Esophagus muscularis mucosa (tissue), 4 donors: ENCODE results near the gene DAPK2. TPM values are rescaled to one million over a fixed set of nuclear protein-coding genes. Genes with fewer than 3 reads are reported as not detected.
A peak's percentile ranks its signal among the peaks of the same experiment; 100 is the strongest.
"Not testable (repeated sequence)": the region's sequence is repeated elsewhere in the genome, so short reads cannot be mapped to it uniquely, and the experiment has no call there.

ENCODE experiments used
- DNase-seq: peaks from one replicate; pipeline ENCODE4 v3.0.0-alpha.2; 2017; ENCODE audit errors: extremely low spot score
- H3K27ac ChIP-seq, 4 donors: fragments of 200-600 bp; sonication (generic); replicated peaks in 1 of 4; 1 replicate in 3 of 4; 2 replicates in 1 of 4; pipeline ENCODE4 v1.5.1; 2016 to 2019; ENCODE audit warnings: mild to moderate bottlenecking in 1 of 4
- H3K27me3 ChIP-seq, 4 donors: fragments of 200-600 bp; sonication (generic); one replicate each; pipeline versions ENCODE4 v1.5.1 to v1.6.0; 2016 to 2019
- H3K36me3 ChIP-seq, 4 donors: fragments of 200-600 bp; sonication (generic); one replicate each; pipeline ENCODE4 v1.5.1; 2016 to 2019
- H3K4me1 ChIP-seq, 4 donors: fragments of 200-600 bp; sonication (generic); one replicate each; pipeline ENCODE4 v1.5.1; 2016 to 2019
- H3K4me3 ChIP-seq, 4 donors: fragments of 200-600 bp; sonication (generic); 1 replicate in 2 of 4; 2 replicates in 2 of 4; pipeline ENCODE4 v1.5.1; 2016 to 2019; ENCODE audit warnings: mild to moderate bottlenecking in 4 of 4, moderate library complexity in 1 of 4
- H3K9me3 ChIP-seq, 4 donors: fragments of 200-600 bp; sonication (generic); 1 replicate in 3 of 4; 2 replicates in 1 of 4; pipeline ENCODE4 v1.5.1; 2016 to 2019
- CTCF ChIP-seq, 3 experiments: fragments of 200-600 bp in 2 of 3; fragments of 450-650 bp in 1 of 3; sonication (generic) in 2 of 3; IDR thresholded peaks; one replicate each; pipeline ENCODE4 v1.5.1; 2017 to 2019; ENCODE audit warnings: antibody characterized with exemption in 3 of 3, mild to moderate bottlenecking in 2 of 3, moderate library complexity in 1 of 3
- EP300 ChIP-seq: sonication (generic); formaldehyde crosslinking; IDR thresholded peaks from one replicate; pipeline ENCODE4 v1.6.1; 2017; ENCODE audit warnings: antibody characterized with exemption
- POLR2A ChIP-seq: fragments of 450-650 bp; IDR thresholded peaks from one replicate; pipeline ENCODE4 v1.6.1; 2017; ENCODE audit warnings: antibody characterized with exemption, moderate library complexity, mild to moderate bottlenecking, low read depth
- POLR2AphosphoS5 ChIP-seq, 2 donors: sonication (generic); formaldehyde crosslinking; IDR thresholded peaks; one replicate each; pipeline ENCODE4 v1.6.1; 2017; ENCODE audit warnings: antibody characterized with exemption in 2 of 2
- WGBS: methylation state at CpG from one replicate; pipeline ENCODE4 v1.1.5; 2018; 5-methylcytosine and 5-hydroxymethylcytosine counted together
- intact Hi-C: fragments of 100-400 bp; cut with DNase I; formaldehyde crosslinking; loops from one replicate; pipeline ENCODE4 v1.15.1; 2023
- total RNA-seq, 4 donors: library from RNA; depleted of rRNA; stranded (reverse); fragments of >200 nt; gene quantifications; one replicate each; pipeline versions ENCODE4 v1.1.0 to v1.2.1, GENCODE V29; 2016

The DAPK2 gene
- total RNA-seq, 4 donors from 2014 or later, result 1.5 to 11.2 (median 7.3) TPM

- H3K4me3 ChIP-seq, result peak overlapping the region; percentile 70 to 79 (median 74)
- H3K4me1 ChIP-seq, result peaks cover 46 to 52% (median 49%) of the 10 kb centered on the region in 4 donors
- no peaks in the 10 kb centered on the region for H3K27me3 ChIP-seq
- peaks cover 0 to 14% (median 13%) of the 10 kb centered on the region in 4 donors for H3K36me3 ChIP-seq
- DNase-seq, result no peak
- intact Hi-C loops, result no loop called here
- no peaks in the 10 kb centered on the region for H3K9me3 ChIP-seq
- peak overlapping the region in 2 of 4 donors; percentile 86 to 89 for H3K27ac ChIP-seq
- TF ChIP-seq CTCF (IDR thresholded peaks at IDR 0.05), result no peak
- no peak for TF ChIP-seq POLR2AphosphoS5 (IDR thresholded peaks at IDR 0.05)
- TF ChIP-seq EP300, result no peak
- TF ChIP-seq POLR2A, result no peak
Measured at GRCh38 chr15:64092075-64092820, 46.0 kb upstream of the DAPK2 start.

GRCh38 chr15:64090527-64090926 is 44.2 kb upstream of the DAPK2 start:
- Histone ChIP-seq H3K36me3 (peaks cover 0 to 31% (median 21%) of the 10 kb centered on the region in 4 donors), H3K9me3 (no peaks in the 10 kb centered on the region), H3K4me1 (peaks cover 34 to 43% (median 40%) of the 10 kb centered on the region in 4 donors), H3K4me3 (no peak overlapping the region), H3K27me3 (no peaks in the 10 kb centered on the region), H3K27ac (peak overlapping the region in 1 of 4 donors; percentile 43)
- WGBS, result 92% methylated on average over 3 of the region's 3 CpGs
- no peak for TF ChIP-seq CTCF (IDR thresholded peaks at IDR 0.05)
- TF ChIP-seq POLR2AphosphoS5 (IDR thresholded peaks at IDR 0.05), result no peak
- no peak for TF ChIP-seq POLR2A
- TF ChIP-seq EP300, result no peak
- intact Hi-C loops, result no loop called here
- no peak for DNase-seq

- peak overlapping the region in 1 of 4 donors; percentile 43 for H3K27ac ChIP-seq
- H3K36me3 ChIP-seq, result peaks cover 0 to 39% (median 29%) of the 10 kb centered on the region in 4 donors
- no peaks in the 10 kb centered on the region for H3K27me3 ChIP-seq
- H3K4me1 ChIP-seq, result peaks cover 26 to 35% (median 32%) of the 10 kb centered on the region in 4 donors
- WGBS, result 90% methylated on average over 12 of the region's 12 CpGs
- TF ChIP-seq POLR2A (no peak), EP300 (no peak), CTCF (IDR thresholded peaks at IDR 0.05) (no peak), POLR2AphosphoS5 (IDR thresholded peaks at IDR 0.05) (no peak)
- H3K4me3 ChIP-seq, result no peak overlapping the region
- intact Hi-C loops, result no loop called here
- DNase-seq, result no peak
- H3K9me3 ChIP-seq, result no peaks in the 10 kb centered on the region
Measured at GRCh38 chr15:64089543-64090280, 43.4 kb upstream of the DAPK2 start.

- Histone ChIP-seq H3K4me3 (no peak overlapping the region), H3K9me3 (no peaks in the 10 kb centered on the region), H3K4me1 (no peaks in the 10 kb centered on the region), H3K36me3 (peaks cover 12 to 84% (median 61%) of the 10 kb centered on the region in 4 donors), H3K27me3 (no peaks in the 10 kb centered on the region), H3K27ac (no peak overlapping the region)
- DNase-seq, result no peak
- no peak for TF ChIP-seq POLR2A
- no peak for TF ChIP-seq CTCF (IDR thresholded peaks at IDR 0.05)
- no peak for TF ChIP-seq POLR2AphosphoS5 (IDR thresholded peaks at IDR 0.05)
- no peak for TF ChIP-seq EP300
- intact Hi-C loops, result no loop called here
- WGBS, result 67% methylated on average over 3 of the region's 3 CpGs
Measured at GRCh38 chr15:64082757-64083156, 36.5 kb upstream of the DAPK2 start.

- H3K27me3 ChIP-seq, intact Hi-C loops, DNase-seq, H3K27ac ChIP-seq, H3K4me3 ChIP-seq, H3K9me3 ChIP-seq: not testable (repeated sequence)
- H3K4me1 ChIP-seq, result peaks cover 13 to 22% (median 19%) of the 10 kb centered on the region in 4 donors
- WGBS, result 98% methylated on average over 2 of the region's 2 CpGs
- peaks cover 0 to 39% (median 19%) of the 10 kb centered on the region in 4 donors for H3K36me3 ChIP-seq
Measured at GRCh38 chr15:64073496-64073895, 27.2 kb upstream of the DAPK2 start.
